GM18519 (cell line): ENCODE data around the gene DCTN4.
"Not testable (repeated sequence)": the region's sequence is repeated elsewhere in the genome, so short reads cannot be mapped to it uniquely, and the experiment has no call there.

Experiments
- ATAC-seq: cut with Tn5 transposase; IDR thresholded peaks from one replicate; pipeline ENCODE4 v1.9.1; 2021; ENCODE audit warnings: mild to moderate bottlenecking, moderate library complexity; ENCODE audit not compliant: unreplicated experiment, low FRiP score

DCTN4 gene

GRCh38 chr5:150758531-150759333 lies at the start of gene DCTN4:
DCTN4 (minus strand) TSS chr5:150759017; CDS start chr5:150758993, 24 bp downstream.
- peak; percentile 88 for ATAC-seq

- no peak for ATAC-seq
Observed at GRCh38 chr5:150804388-150804787, 45.6 kb upstream of the DCTN4 start.

GRCh38 chr5:150801117-150801927 lies 42.5 kb upstream of the DCTN4 start:
- no peak for ATAC-seq

- ATAC-seq, result no peak
Observed at GRCh38 chr5:150797384-150797783, 38.6 kb upstream of the DCTN4 start.

GRCh38 chr5:150794927-150795326 lies 36.1 kb upstream of the DCTN4 start:
- no peak for ATAC-seq

- not testable (repeated sequence) for ATAC-seq
Observed at GRCh38 chr5:150793423-150793888, 34.6 kb upstream of the DCTN4 start.

GRCh38 chr5:150791536-150791935 lies 32.7 kb upstream of the DCTN4 start:
- ATAC-seq, result no peak

GRCh38 chr5:150789943-150790611 lies 31.3 kb upstream of the DCTN4 start:
- ATAC-seq, result peak; percentile 93

GRCh38 chr5:150789450-150789849 lies 30.6 kb upstream of the DCTN4 start:
- no peak for ATAC-seq

GRCh38 chr5:150788977-150789376 lies 30.2 kb upstream of the DCTN4 start:
- ATAC-seq, result no peak

GRCh38 chr5:150787656-150788055 lies 28.8 kb upstream of the DCTN4 start:
- no peak for ATAC-seq

GRCh38 chr5:150786876-150787275 lies 28.1 kb upstream of the DCTN4 start:
- ATAC-seq, result no peak

- ATAC-seq, result no peak
Observed at GRCh38 chr5:150785950-150786349, 27.1 kb upstream of the DCTN4 start.

- peak; percentile 46 for ATAC-seq
Observed at GRCh38 chr5:150783422-150783928, 24.7 kb upstream of the DCTN4 start.

GRCh38 chr5:150782850-150783249 lies 24.0 kb upstream of the DCTN4 start:
- ATAC-seq, result no peak

- ATAC-seq, result no peak
Observed at GRCh38 chr5:150781706-150782614, 23.1 kb upstream of the DCTN4 start.

- no peak for ATAC-seq
Observed at GRCh38 chr5:150780816-150781221, 22.0 kb upstream of the DCTN4 start.

GRCh38 chr5:150780187-150780692 lies 21.4 kb upstream of the DCTN4 start:
- peak; percentile 48 for ATAC-seq

GRCh38 chr5:150779397-150780186 lies 20.8 kb upstream of the DCTN4 start:
- no peak for ATAC-seq
